ENCODE measurements around the gene TUBA3D.
"Not testable (repeated sequence)": the region's sequence is repeated elsewhere in the genome, so short reads cannot be mapped to it uniquely, and the experiment has no call there.

The TUBA3D gene

DNA sequence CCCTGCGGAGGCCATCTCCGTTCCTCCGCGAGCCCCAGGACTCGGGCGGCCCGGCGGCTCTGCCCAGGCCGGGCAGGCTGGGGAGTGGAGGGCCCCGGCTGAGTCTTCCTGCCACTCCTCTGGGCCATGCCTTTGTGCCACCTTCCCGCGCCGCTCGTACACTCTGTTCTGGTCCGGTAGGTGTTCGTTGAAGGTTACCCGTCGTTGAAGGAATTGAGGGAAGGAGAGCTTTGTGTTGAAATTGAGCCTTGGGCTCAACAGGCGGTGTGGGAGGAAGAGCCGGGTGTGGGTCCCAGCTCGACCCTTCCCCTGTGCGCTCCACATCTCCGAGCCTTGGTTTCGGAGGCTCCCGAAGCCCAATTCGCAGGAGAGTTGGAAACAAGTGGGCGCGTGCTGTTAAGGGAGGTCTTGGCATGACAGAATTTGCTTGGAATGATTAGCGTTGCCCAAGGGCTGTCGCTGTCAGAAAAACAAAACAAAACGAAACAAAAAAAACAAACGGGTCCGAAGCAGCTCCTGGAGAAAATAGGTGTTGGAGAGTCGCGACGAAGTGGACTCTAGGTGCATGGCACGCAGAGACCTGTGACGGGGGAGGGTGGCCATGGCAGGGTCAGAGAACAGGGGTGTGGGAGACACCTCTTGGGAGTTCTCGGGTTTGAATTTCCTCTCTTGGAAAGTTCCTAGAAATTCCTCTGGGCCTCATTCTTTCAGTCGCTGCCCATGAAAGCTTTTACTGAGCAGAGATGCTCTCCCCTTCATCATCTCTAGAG is 17.5 kb downstream of the TUBA3D start:
- no peaks in the 10 kb centered on the region for H3K27me3 ChIP-seq (replicated peaks; ENCODE audit: control insufficient read depth, insufficient read depth, low read length)
- no peak for DNase-seq (ENCODE audit: extremely low read depth, insufficient read length)
- peaks cover 1% of the 10 kb centered on the region for H3K36me3 ChIP-seq (ENCODE audit: control insufficient read depth, insufficient read depth, low read length)
- H3K4me3 ChIP-seq (replicated peaks; ENCODE audit: low read depth, low read length), result peak overlapping the region; percentile 89
- TF ChIP-seq, protein P1, sequence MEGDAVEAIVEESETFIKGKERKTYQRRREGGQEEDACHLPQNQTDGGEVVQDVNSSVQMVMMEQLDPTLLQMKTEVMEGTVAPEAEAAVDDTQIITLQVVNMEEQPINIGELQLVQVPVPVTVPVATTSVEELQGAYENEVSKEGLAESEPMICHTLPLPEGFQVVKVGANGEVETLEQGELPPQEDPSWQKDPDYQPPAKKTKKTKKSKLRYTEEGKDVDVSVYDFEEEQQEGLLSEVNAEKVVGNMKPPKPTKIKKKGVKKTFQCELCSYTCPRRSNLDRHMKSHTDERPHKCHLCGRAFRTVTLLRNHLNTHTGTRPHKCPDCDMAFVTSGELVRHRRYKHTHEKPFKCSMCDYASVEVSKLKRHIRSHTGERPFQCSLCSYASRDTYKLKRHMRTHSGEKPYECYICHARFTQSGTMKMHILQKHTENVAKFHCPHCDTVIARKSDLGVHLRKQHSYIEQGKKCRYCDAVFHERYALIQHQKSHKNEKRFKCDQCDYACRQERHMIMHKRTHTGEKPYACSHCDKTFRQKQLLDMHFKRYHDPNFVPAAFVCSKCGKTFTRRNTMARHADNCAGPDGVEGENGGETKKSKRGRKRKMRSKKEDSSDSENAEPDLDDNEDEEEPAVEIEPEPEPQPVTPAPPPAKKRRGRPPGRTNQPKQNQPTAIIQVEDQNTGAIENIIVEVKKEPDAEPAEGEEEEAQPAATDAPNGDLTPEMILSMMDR (IDR thresholded peaks at IDR 0.05; ENCODE audit: insufficient read depth, low read length, poor library complexity, severe bottlenecking), result no peak

- H3K4me3 ChIP-seq (replicated peaks; ENCODE audit: low read depth, low read length); DNase-seq (ENCODE audit: extremely low read depth, insufficient read length); H3K27me3 ChIP-seq (replicated peaks; ENCODE audit: control insufficient read depth, insufficient read depth, low read length); H3K36me3 ChIP-seq (ENCODE audit: control insufficient read depth, insufficient read depth, low read length): not testable (repeated sequence)
Observed at GRCh38 chr2:131495506-131495905, 19.6 kb downstream of the TUBA3D start.

GRCh38 chr2:131498321-131498973 is 22.5 kb downstream of the TUBA3D start:
- not testable (repeated sequence) for H3K4me3 ChIP-seq (replicated peaks; ENCODE audit: low read depth, low read length); DNase-seq (ENCODE audit: extremely low read depth, insufficient read length)
- peaks cover 12% of the 10 kb centered on the region for H3K36me3 ChIP-seq (ENCODE audit: control insufficient read depth, insufficient read depth, low read length)

DNA sequence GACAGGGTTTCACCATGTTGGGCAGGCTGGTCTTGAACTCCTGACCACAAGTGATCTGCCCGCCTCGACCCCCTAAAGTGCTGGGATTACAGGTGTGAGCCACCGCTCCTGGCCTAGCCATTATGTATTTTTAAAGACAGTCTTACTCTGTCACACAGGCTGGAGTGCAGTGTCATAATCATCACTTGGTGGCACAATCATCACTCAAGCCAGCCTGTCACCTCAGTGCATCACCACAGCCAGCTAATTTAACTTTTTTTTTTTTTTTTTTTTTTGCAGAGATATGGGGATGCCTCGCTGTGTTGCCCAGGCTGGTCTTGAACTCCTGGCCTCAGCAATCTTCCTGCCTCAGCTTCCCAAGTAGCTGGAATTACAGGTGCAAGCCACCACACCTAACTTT is 27.7 kb downstream of the TUBA3D start:
- peaks cover 16% of the 10 kb centered on the region for H3K36me3 ChIP-seq (ENCODE audit: control insufficient read depth, insufficient read depth, low read length)
- not testable (repeated sequence) for H3K4me3 ChIP-seq (replicated peaks; ENCODE audit: low read depth, low read length); H3K27me3 ChIP-seq (replicated peaks; ENCODE audit: control insufficient read depth, insufficient read depth, low read length); DNase-seq (ENCODE audit: extremely low read depth, insufficient read length)

More at GRCh38 chr2:131498321-131498973, 22.5 kb downstream of the TUBA3D start:
- H3K27me3 ChIP-seq (replicated peaks; ENCODE audit: control insufficient read depth, insufficient read depth, low read length), result not testable (repeated sequence)

- not testable (repeated sequence) for H3K27me3 ChIP-seq (replicated peaks; ENCODE audit: control insufficient read depth, insufficient read depth, low read length); DNase-seq (ENCODE audit: extremely low read depth, insufficient read length)
- peaks cover 19% of the 10 kb centered on the region for H3K36me3 ChIP-seq (ENCODE audit: control insufficient read depth, insufficient read depth, low read length)
Observed at GRCh38 chr2:131504082-131504750, 28.3 kb downstream of the TUBA3D start.

GRCh38 chr2:131509615-131510014 is 33.7 kb downstream of the TUBA3D start:
- TF ChIP-seq, protein P1 (IDR thresholded peaks at IDR 0.05; ENCODE audit: insufficient read depth, low read length, poor library complexity, severe bottlenecking), result no peak
- Histone ChIP-seq H3K27me3 (replicated peaks; ENCODE audit: control insufficient read depth, insufficient read depth, low read length) (no peaks in the 10 kb centered on the region), H3K36me3 (ENCODE audit: control insufficient read depth, insufficient read depth, low read length) (peaks cover 11% of the 10 kb centered on the region), H3K4me3 (replicated peaks; ENCODE audit: low read depth, low read length) (no peak overlapping the region)
- no peak for DNase-seq (ENCODE audit: extremely low read depth, insufficient read length)

More at GRCh38 chr2:131504082-131504750, 28.3 kb downstream of the TUBA3D start:
- not testable (repeated sequence) for H3K4me3 ChIP-seq (replicated peaks; ENCODE audit: low read depth, low read length)

GRCh38 chr2:131511291-131511968 is 35.5 kb downstream of the TUBA3D start:
- not testable (repeated sequence) for DNase-seq (ENCODE audit: extremely low read depth, insufficient read length); H3K36me3 ChIP-seq (ENCODE audit: control insufficient read depth, insufficient read depth, low read length); H3K27me3 ChIP-seq (replicated peaks; ENCODE audit: control insufficient read depth, insufficient read depth, low read length)

DNA sequence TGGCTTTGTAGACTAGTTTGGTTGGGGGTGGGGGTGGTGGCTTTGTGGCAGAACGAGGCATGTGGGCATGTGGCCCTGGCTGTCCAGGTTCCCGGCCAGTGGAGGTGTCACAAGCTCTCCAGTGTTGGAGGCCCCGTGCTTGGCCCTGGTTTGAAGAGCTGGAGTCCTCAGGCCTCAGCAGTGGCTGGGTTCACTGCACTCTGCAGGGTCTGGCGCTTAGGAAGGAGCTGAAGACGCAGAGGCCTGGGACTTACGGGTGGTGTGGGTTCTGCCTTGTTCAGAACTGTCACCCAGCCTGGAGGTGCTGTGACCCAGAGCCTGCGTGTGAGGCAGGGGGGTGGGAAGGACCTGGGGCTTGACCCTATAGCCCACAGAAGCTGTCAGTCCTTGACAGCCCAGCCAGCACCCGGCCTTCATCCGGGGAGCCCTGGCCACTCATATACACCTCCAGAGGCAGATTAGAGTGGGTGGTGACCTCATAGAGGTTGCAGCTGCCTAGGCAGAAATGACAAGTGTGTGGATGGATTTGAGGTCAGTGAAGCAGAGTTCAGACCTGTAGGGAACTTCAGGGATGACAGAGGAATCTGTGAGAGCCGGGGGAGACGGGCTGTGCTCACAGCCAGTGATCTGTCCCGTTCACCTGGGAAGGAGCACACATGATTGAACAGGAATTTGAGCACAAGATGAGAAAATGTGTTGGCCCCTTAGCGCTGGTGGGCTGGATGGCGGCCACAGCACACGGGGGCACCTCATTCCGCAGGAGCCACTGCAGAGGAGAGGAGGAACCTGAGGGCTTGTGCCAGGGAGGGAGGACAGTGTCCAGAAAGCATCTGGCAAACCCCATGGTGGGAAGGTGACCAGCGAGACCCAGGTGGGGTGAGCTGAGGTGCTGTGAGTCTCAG is 36.3 kb downstream of the TUBA3D start:
- H3K36me3 ChIP-seq (ENCODE audit: control insufficient read depth, insufficient read depth, low read length), result not testable (repeated sequence)

More at GRCh38 chr2:131511291-131511968, 35.5 kb downstream of the TUBA3D start:
- not testable (repeated sequence) for H3K4me3 ChIP-seq (replicated peaks; ENCODE audit: low read depth, low read length)

GRCh38 chr2:131514408-131515166 is 38.7 kb downstream of the TUBA3D start:
- DNase-seq (ENCODE audit: extremely low read depth, insufficient read length), result not testable (repeated sequence)

More for the DNA sequence above, 36.3 kb downstream of the TUBA3D start:
- not testable (repeated sequence) for H3K27me3 ChIP-seq (replicated peaks; ENCODE audit: control insufficient read depth, insufficient read depth, low read length); DNase-seq (ENCODE audit: extremely low read depth, insufficient read length); H3K4me3 ChIP-seq (replicated peaks; ENCODE audit: low read depth, low read length)

DNA sequence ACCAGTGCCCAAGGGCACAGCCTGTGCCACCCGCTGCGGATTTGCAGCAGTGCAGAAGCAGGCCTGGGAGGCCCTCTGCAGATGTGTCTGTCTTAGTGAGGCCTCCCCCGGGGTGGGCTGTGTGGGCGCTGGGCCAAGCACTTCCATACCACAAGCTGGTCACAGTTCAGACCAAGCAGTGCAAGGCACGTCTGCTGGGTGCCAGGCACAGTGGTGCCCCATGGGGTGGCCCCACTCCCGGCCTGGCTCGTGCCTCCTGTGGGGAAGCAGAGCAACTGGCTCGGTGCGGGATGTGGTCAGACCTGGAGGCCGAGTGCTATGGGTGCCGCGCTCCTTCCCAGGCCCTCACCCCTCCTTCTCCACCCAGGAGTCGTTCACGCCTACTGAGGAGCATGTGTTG is 39.3 kb downstream of the TUBA3D start:
- not testable (repeated sequence) for H3K4me3 ChIP-seq (replicated peaks; ENCODE audit: low read depth, low read length); H3K27me3 ChIP-seq (replicated peaks; ENCODE audit: control insufficient read depth, insufficient read depth, low read length); DNase-seq (ENCODE audit: extremely low read depth, insufficient read length); H3K36me3 ChIP-seq (ENCODE audit: control insufficient read depth, insufficient read depth, low read length)

More at GRCh38 chr2:131514408-131515166, 38.7 kb downstream of the TUBA3D start:
- not testable (repeated sequence) for H3K36me3 ChIP-seq (ENCODE audit: control insufficient read depth, insufficient read depth, low read length); H3K4me3 ChIP-seq (replicated peaks; ENCODE audit: low read depth, low read length); H3K27me3 ChIP-seq (replicated peaks; ENCODE audit: control insufficient read depth, insufficient read depth, low read length)
